ENCODE measurements around the gene CAMK1G.

CAMK1G gene

GRCh38 chr1:209564849-209565248, 18.7 kb upstream of the CAMK1G start:
- no peak for DNase-seq (ENCODE audit: low read depth in 4 of 4, low spot score in 1 of 4)

- peak; percentile 54 to 74 (median 68) for DNase-seq (ENCODE audit: low read depth in 4 of 4, low spot score in 1 of 4)
These were observed 17.5 kb upstream of the CAMK1G start for GRCh38 chr1:209565759-209566678.

- no peak for DNase-seq (ENCODE audit: low read depth in 4 of 4, low spot score in 1 of 4)
These were observed 15.8 kb upstream of the CAMK1G start for GRCh38 chr1:209567698-209568175.

GRCh38 chr1:209569455-209570207, 13.9 kb upstream of the CAMK1G start:
- DNase-seq (ENCODE audit: low read depth in 4 of 4, low spot score in 1 of 4) = peak; percentile 57 to 69 (median 66)

GRCh38 chr1:209570743-209571142, 12.8 kb upstream of the CAMK1G start:
- no peak for DNase-seq (ENCODE audit: low read depth in 4 of 4, low spot score in 1 of 4)

GRCh38 chr1:209576392-209577197, 6.9 kb upstream of the CAMK1G start:
- peak; percentile 40 to 52 (median 48) for DNase-seq (ENCODE audit: low read depth in 4 of 4, low spot score in 1 of 4)

GRCh38 chr1:209577346-209577745, 6.2 kb upstream of the CAMK1G start:
- DNase-seq (ENCODE audit: low read depth in 4 of 4, low spot score in 1 of 4) = no peak

- DNase-seq (ENCODE audit: low read depth in 4 of 4, low spot score in 1 of 4) = no peak
These were observed 2.9 kb upstream of the CAMK1G start for GRCh38 chr1:209580577-209580976.

GRCh38 chr1:209584231-209584672, 738 bp downstream of the CAMK1G start:
- no peak for DNase-seq (ENCODE audit: low read depth in 4 of 4, low spot score in 1 of 4)

GRCh38 chr1:209585197-209585596, 1.7 kb downstream of the CAMK1G start:
- DNase-seq (ENCODE audit: low read depth in 4 of 4, low spot score in 1 of 4) = no peak

- DNase-seq (ENCODE audit: low read depth in 4 of 4, low spot score in 1 of 4) = no peak
These were observed 2.2 kb downstream of the CAMK1G start for GRCh38 chr1:209585672-209586071.

- no peak for DNase-seq (ENCODE audit: low read depth in 4 of 4, low spot score in 1 of 4)
These were observed 2.8 kb downstream of the CAMK1G start for GRCh38 chr1:209586221-209586740.

GRCh38 chr1:209587789-209588188, 4.3 kb downstream of the CAMK1G start:
- no peak for DNase-seq (ENCODE audit: low read depth in 4 of 4, low spot score in 1 of 4)

GRCh38 chr1:209589440-209589839, 5.9 kb downstream of the CAMK1G start:
- DNase-seq (ENCODE audit: low read depth in 4 of 4, low spot score in 1 of 4) = no peak

- DNase-seq (ENCODE audit: low read depth in 4 of 4, low spot score in 1 of 4) = no peak
These were observed 6.3 kb downstream of the CAMK1G start for GRCh38 chr1:209589863-209590262.

GRCh38 chr1:209590405-209590804, 6.9 kb downstream of the CAMK1G start:
- DNase-seq (ENCODE audit: low read depth in 4 of 4, low spot score in 1 of 4) = no peak

- no peak for DNase-seq (ENCODE audit: low read depth in 4 of 4, low spot score in 1 of 4)
These were observed 10.2 kb downstream of the CAMK1G start for GRCh38 chr1:209593747-209594146.

GRCh38 chr1:209594440-209594839, 10.9 kb downstream of the CAMK1G start:
- no peak for DNase-seq (ENCODE audit: low read depth in 4 of 4, low spot score in 1 of 4)

GRCh38 chr1:209595028-209595427, 11.5 kb downstream of the CAMK1G start:
- DNase-seq (ENCODE audit: low read depth in 4 of 4, low spot score in 1 of 4) = no peak

- DNase-seq (ENCODE audit: low read depth in 4 of 4, low spot score in 1 of 4) = no peak
These were observed 12.2 kb downstream of the CAMK1G start for GRCh38 chr1:209595599-209596285.
